Mesenchymal stem cell (in vitro differentiated cells and primary cell): Measurements from ENCODE around the gene GOLGA3.

Experiments
- DNase-seq: peaks from one replicate; pipeline ENCODE4 v3.0.0-alpha.2; 2013
- H2AFZ ChIP-seq: one replicate; pipeline ENCODE4 v1.6.1; 2013; ENCODE audit warnings: low read depth, mild to moderate bottlenecking, control low read depth, inconsistent platforms, low read length, moderate library complexity
- H2AK5ac ChIP-seq: 2 replicates; pipeline ENCODE4 v1.6.1; 2013; ENCODE audit warnings: low read length, moderate library complexity, mild to moderate bottlenecking, inconsistent platforms; ENCODE audit not compliant: severe bottlenecking
- H2BK120ac ChIP-seq: one replicate; pipeline ENCODE4 v1.6.1; 2013; ENCODE audit warnings: low read depth, mild to moderate bottlenecking, inconsistent platforms, low read length, moderate library complexity
- H2BK12ac ChIP-seq, 2 experiments: one replicate each; pipeline ENCODE4 v1.6.1; 2013; ENCODE audit warnings: inconsistent platforms in 2 of 2, low read length in 2 of 2, mild to moderate bottlenecking in 2 of 2, moderate library complexity in 2 of 2, control low read depth in 1 of 2
- H2BK15ac ChIP-seq: one replicate; pipeline ENCODE4 v1.6.1; 2013; ENCODE audit warnings: mild to moderate bottlenecking, low read depth, inconsistent platforms; ENCODE audit not compliant: poor library complexity, severe bottlenecking
- H2BK5ac ChIP-seq: 2 replicates; pipeline ENCODE4 v1.6.1; 2013; ENCODE audit warnings: low read depth, mild to moderate bottlenecking, low read length, control low read depth, inconsistent platforms; ENCODE audit not compliant: poor library complexity, severe bottlenecking
- H3K14ac ChIP-seq, 2 experiments: one replicate each; pipeline ENCODE4 v1.6.1; 2013; ENCODE audit warnings: inconsistent platforms in 2 of 2, low read length in 2 of 2, control low read depth in 1 of 2, mild to moderate bottlenecking in 1 of 2, moderate library complexity in 1 of 2
- H3K18ac ChIP-seq, 2 experiments: one replicate each; pipeline ENCODE4 v1.6.1; 2013; ENCODE audit warnings: inconsistent platforms in 2 of 2, low read length in 2 of 2, control low read depth in 1 of 2, low read depth in 1 of 2, mild to moderate bottlenecking in 1 of 2
- H3K23ac ChIP-seq, 2 experiments: one replicate each; pipeline ENCODE4 v1.6.1; 2013; ENCODE audit warnings: inconsistent platforms in 2 of 2, low read length in 2 of 2, mild to moderate bottlenecking in 2 of 2, moderate library complexity in 2 of 2, control low read depth in 1 of 2
- H3K27ac ChIP-seq: 2 replicates; pipeline ENCODE4 v1.5.1; 2013; ENCODE audit warnings: mild to moderate bottlenecking, moderate library complexity, low read length, control low read depth, inconsistent platforms; ENCODE audit not compliant: poor library complexity, severe bottlenecking
- H3K27me3 ChIP-seq, 2 experiments: 2 replicates each; pipeline versions ENCODE4 v1.6.1 to v1.7.0; 2013; ENCODE audit warnings: low read length in 2 of 2, mild to moderate bottlenecking in 2 of 2, moderate library complexity in 2 of 2, control low read depth in 1 of 2, inconsistent platforms in 1 of 2; ENCODE audit not compliant: control insufficient read depth in 1 of 2, insufficient read depth in 1 of 2
- H3K36me3 ChIP-seq, 2 experiments: 2 replicates each; pipeline versions ENCODE4 v1.6.1 to v1.7.0; 2013; ENCODE audit warnings: low read length in 2 of 2, control low read depth in 1 of 2, inconsistent platforms in 1 of 2, low read depth in 1 of 2, mild to moderate bottlenecking in 1 of 2; ENCODE audit not compliant: insufficient read depth in 2 of 2, control insufficient read depth in 1 of 2
- H3K4ac ChIP-seq, 2 experiments: one replicate each; pipeline ENCODE4 v1.6.1; 2013; ENCODE audit warnings: inconsistent platforms in 2 of 2, low read length in 2 of 2, mild to moderate bottlenecking in 2 of 2, moderate library complexity in 2 of 2, control low read depth in 1 of 2, low read depth in 1 of 2
- H3K4me1 ChIP-seq: 2 replicates; pipeline ENCODE4 v1.6.1; 2013; ENCODE audit warnings: low read depth, low read length, control low read depth; ENCODE audit not compliant: control insufficient read depth, insufficient read depth
- H3K4me2 ChIP-seq: 2 replicates; pipeline ENCODE4 v1.6.1; 2013; ENCODE audit warnings: low read length, mild to moderate bottlenecking, inconsistent platforms; ENCODE audit not compliant: poor library complexity, severe bottlenecking
- H3K4me3 ChIP-seq, 2 experiments: 2 replicates each; pipeline versions ENCODE4 v1.5.1 to v1.7.0; 2013; ENCODE audit warnings: low read length in 2 of 2, mild to moderate bottlenecking in 2 of 2, control low read depth in 1 of 2, low read depth in 1 of 2; ENCODE audit not compliant: insufficient read depth in 1 of 2
- H3K79me1 ChIP-seq: replicated peaks from 2 replicates; pipeline ENCODE4 v1.6.1; 2013; ENCODE audit warnings: mild to moderate bottlenecking, control low read depth, low read length, inconsistent platforms; ENCODE audit not compliant: poor library complexity, severe bottlenecking
- H3K9ac ChIP-seq: 2 replicates; pipeline ENCODE4 v1.7.0; 2013; ENCODE audit warnings: mild to moderate bottlenecking, low read length, moderate library complexity
- H3K9me3 ChIP-seq: 2 replicates; pipeline ENCODE4 v1.7.0; 2013; ENCODE audit warnings: mild to moderate bottlenecking, low read length; ENCODE audit not compliant: control insufficient read depth
- H4K8ac ChIP-seq: one replicate; pipeline ENCODE4 v1.6.1; 2013; ENCODE audit warnings: inconsistent platforms, mild to moderate bottlenecking, low read length, moderate library complexity
- H4K91ac ChIP-seq: one replicate; pipeline ENCODE4 v1.6.1; 2013; ENCODE audit warnings: mild to moderate bottlenecking, low read length, inconsistent platforms
- WGBS: methylation state at CpG from one replicate; pipeline ENCODE4 v1.1.7; 2013; ENCODE audit warnings: mixed read lengths; 5-methylcytosine and 5-hydroxymethylcytosine counted together

GOLGA3 gene

DNA sequence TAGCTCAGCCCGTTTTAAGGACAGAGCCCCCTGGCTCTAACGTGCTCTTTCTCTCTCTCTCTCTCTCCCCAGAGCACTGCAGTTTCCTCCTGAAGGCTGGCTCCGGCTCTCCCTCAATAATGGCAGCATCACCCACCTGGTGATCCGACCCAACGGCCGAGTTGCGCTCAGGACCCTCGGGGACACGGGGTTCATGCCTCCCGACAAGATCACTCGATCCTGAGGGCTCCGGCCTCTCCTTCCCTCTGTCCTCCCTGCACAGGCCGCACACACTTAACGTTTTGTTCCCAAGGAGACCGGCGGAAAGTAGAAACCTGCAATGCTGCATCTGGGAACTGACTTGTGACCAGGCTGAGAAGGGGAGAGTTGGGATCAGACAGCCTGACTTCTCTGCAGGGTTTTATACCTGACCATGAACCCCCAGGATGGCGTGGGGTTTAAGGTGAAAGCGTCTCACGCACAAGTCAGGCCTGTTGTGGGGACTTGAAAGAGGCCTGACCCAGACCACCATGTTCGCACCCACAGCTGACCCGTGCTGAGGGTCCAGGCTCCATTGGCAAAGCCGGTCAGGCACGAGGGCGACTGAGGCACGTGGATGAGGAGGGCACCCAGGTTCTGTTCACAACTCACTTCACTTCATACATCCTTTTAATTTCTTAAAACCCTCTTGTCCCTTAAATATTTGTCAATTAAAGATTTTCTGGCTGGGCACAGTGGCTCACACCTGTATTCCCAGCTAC, 107.9 kb downstream of the GOLGA3 start:
- H3K27me3 ChIP-seq = no peaks in the 10 kb centered on the region
- 98% methylated on average over 25 of the region's 25 CpGs for WGBS
- no peak overlapping the region for H4K8ac ChIP-seq
- no peak overlapping the region for H2BK5ac ChIP-seq
- H2BK12ac ChIP-seq = no peak overlapping the region
- H3K4me1 ChIP-seq = peaks cover 5% of the 10 kb centered on the region
- no peak overlapping the region for H4K91ac ChIP-seq
- H3K9me3 ChIP-seq = no peaks in the 10 kb centered on the region
- H2AFZ ChIP-seq = no peak overlapping the region
- H3K4me3 ChIP-seq = no peak overlapping the region
- no peak overlapping the region for H2BK120ac ChIP-seq
- no peak overlapping the region for H3K4me2 ChIP-seq
- H3K79me1 ChIP-seq = peaks cover 29% of the 10 kb centered on the region
- peaks cover 84 to 87% of the 10 kb centered on the region in 2 experiments for H3K36me3 ChIP-seq
- no peak for DNase-seq
- H3K9ac ChIP-seq = no peak overlapping the region
- H3K27ac ChIP-seq = no peak overlapping the region
- H3K23ac ChIP-seq = no peak overlapping the region
- no peak overlapping the region for H3K18ac ChIP-seq
- no peak overlapping the region for H3K4ac ChIP-seq
- no peak overlapping the region for H2AK5ac ChIP-seq
- no peak overlapping the region for H2BK15ac ChIP-seq
- no peak overlapping the region for H3K14ac ChIP-seq

- Histone ChIP-seq H3K4me1 (peaks cover 5% of the 10 kb centered on the region), H2AK5ac (no peak overlapping the region), H2BK12ac (no peak overlapping the region), H3K36me3 (peaks cover 79 to 85% of the 10 kb centered on the region in 2 experiments), H3K9me3 (no peaks in the 10 kb centered on the region), H3K4me2 (no peak overlapping the region), H2AFZ (no peak overlapping the region), H3K79me1 (peaks cover 28% of the 10 kb centered on the region), H3K9ac (no peak overlapping the region), H3K14ac (no peak overlapping the region), H3K23ac (no peak overlapping the region), H3K27me3 (no peaks in the 10 kb centered on the region), H2BK120ac (no peak overlapping the region), H3K4me3 (no peak overlapping the region), H4K91ac (no peak overlapping the region), H2BK5ac (no peak overlapping the region), H4K8ac (no peak overlapping the region), H3K4ac (no peak overlapping the region), H3K18ac (no peak overlapping the region), H3K27ac (no peak overlapping the region), H2BK15ac (no peak overlapping the region)
- WGBS = 98% methylated on average over 12 of the region's 12 CpGs
- no peak for DNase-seq
Observed at GRCh38 chr12:132719954-132720324, 108.7 kb downstream of the GOLGA3 start.

DNA sequence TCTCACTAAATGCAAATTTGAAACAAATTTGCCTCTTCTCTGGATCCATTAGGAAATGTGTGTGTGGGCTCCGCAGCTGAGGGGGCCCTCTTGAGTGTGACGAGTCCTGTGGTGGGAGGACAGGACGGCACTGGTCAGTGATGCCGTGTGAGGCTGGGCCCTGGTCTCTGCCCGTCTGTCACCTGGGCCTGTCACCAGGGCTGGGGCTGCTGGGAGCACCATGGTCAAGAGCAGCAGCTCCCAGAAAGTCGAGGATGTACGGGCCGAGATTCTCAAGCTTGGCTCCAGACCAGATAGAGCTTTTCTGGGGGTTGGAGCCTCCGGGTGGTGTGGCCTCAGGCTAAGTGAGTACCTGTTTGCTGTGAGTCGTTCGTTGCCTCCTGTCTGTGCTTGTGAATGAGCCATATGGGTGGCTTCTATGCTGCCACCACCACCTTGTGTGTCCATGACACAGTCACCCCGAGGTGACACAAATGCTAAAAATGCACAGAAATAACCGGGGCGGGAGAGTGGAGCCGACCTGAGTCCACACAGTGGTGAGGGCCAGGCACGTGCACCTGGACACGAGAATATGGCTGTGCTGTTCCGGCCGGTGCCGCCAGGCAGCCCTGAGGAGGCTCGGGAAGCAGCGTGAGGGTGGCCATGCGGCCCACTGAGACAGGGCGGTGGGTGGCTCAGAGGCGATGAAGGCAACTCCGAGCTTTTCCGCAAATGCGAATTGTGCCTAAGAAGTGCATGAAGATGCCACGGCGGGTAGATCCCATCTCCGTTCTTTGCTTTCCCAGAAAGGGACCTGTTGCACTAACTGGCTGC, 109.3 kb downstream of the GOLGA3 start:
- H3K14ac ChIP-seq = no peak overlapping the region
- no peak overlapping the region for H2BK5ac ChIP-seq
- H3K27ac ChIP-seq = no peak overlapping the region
- H3K9me3 ChIP-seq = no peaks in the 10 kb centered on the region
- H3K4me2 ChIP-seq = no peak overlapping the region
- H3K4me3 ChIP-seq = no peak overlapping the region
- H3K27me3 ChIP-seq = no peaks in the 10 kb centered on the region
- H2AFZ ChIP-seq = no peak overlapping the region
- peaks cover 31% of the 10 kb centered on the region for H3K79me1 ChIP-seq
- no peak overlapping the region for H2BK15ac ChIP-seq
- WGBS = 93% methylated on average over 31 of the region's 31 CpGs
- no peak overlapping the region for H3K4ac ChIP-seq
- peaks cover 5% of the 10 kb centered on the region for H3K4me1 ChIP-seq
- DNase-seq = no peak
- H2BK120ac ChIP-seq = no peak overlapping the region
- no peak overlapping the region for H2BK12ac ChIP-seq
- no peak overlapping the region for H4K91ac ChIP-seq
- no peak overlapping the region for H3K23ac ChIP-seq
- H3K18ac ChIP-seq = no peak overlapping the region
- no peak overlapping the region for H2AK5ac ChIP-seq
- peaks cover 78 to 85% of the 10 kb centered on the region in 2 experiments for H3K36me3 ChIP-seq
- peak overlapping the region; percentile 55 for H4K8ac ChIP-seq
- no peak overlapping the region for H3K9ac ChIP-seq
